ENCODE data around the gene LEKR1.
"Not testable (repeated sequence)": the region's sequence is repeated elsewhere in the genome, so short reads cannot be mapped to it uniquely, and the experiment has no call there.

Gene LEKR1

GRCh38 chr3:156892701-156893100 lies 66.5 kb downstream of the LEKR1 start:
- TF ChIP-seq, protein P1, sequence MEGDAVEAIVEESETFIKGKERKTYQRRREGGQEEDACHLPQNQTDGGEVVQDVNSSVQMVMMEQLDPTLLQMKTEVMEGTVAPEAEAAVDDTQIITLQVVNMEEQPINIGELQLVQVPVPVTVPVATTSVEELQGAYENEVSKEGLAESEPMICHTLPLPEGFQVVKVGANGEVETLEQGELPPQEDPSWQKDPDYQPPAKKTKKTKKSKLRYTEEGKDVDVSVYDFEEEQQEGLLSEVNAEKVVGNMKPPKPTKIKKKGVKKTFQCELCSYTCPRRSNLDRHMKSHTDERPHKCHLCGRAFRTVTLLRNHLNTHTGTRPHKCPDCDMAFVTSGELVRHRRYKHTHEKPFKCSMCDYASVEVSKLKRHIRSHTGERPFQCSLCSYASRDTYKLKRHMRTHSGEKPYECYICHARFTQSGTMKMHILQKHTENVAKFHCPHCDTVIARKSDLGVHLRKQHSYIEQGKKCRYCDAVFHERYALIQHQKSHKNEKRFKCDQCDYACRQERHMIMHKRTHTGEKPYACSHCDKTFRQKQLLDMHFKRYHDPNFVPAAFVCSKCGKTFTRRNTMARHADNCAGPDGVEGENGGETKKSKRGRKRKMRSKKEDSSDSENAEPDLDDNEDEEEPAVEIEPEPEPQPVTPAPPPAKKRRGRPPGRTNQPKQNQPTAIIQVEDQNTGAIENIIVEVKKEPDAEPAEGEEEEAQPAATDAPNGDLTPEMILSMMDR (conservative IDR thresholded peaks at IDR 0.05): no peak
- H3K27ac ChIP-seq: no peak overlapping the region

DNA sequence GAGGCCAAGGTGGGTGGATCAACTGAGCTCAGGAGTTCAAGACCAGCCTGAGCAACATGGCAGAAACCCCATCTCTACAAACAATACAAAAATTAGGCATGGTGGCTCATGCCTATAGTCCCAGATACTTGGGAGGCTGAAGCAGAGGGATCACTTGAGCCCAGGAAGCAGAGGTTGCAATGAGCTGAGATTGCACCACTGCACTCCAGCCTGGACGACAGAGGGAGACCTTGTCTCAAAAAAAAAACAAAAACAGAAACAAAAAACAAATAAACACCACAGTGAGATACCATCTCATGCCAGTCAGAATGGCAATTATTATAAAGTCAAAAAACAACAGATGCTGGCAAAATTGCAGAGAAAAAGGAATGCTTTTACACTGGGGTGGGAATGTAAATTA lies 69.2 kb downstream of the LEKR1 start:
- not testable (repeated sequence) for H3K27ac ChIP-seq

- not testable (repeated sequence) for H3K27ac ChIP-seq
Measured at GRCh38 chr3:156897851-156898250, 71.7 kb downstream of the LEKR1 start.

DNA sequence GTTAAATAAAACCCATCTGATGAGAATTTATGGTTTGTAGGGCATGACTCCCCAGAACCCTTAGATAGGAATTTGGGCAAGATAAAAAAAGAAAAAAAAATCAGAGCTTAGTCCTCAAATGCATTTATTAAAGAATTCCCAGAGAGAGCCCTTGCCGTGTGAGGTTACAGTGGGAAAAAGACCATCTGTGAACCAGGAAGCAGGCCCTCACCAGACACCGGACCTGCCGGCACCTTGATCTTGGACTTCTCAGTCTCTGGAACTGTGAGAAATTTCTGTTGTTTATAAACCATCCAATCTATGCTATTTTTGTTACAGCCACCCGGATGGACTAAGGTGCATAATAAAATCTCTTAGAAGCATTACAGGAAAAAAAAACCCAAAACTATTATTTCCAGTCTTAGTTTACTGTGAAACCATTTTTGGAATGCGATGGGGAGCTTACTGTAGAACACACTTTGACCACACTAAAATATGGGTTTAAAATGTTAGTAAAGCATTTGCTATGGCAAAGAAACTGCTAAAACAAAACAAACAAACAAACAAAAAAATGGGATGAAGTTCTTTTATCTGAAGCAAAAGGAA lies 72.2 kb downstream of the LEKR1 start:
- TF ChIP-seq, protein P1 (conservative IDR thresholded peaks at IDR 0.05): no peak
- no peak overlapping the region for H3K27ac ChIP-seq

GRCh38 chr3:156899951-156900350 lies 73.8 kb downstream of the LEKR1 start:
- TF ChIP-seq, protein P1 (conservative IDR thresholded peaks at IDR 0.05): no peak
- H3K27ac ChIP-seq: no peak overlapping the region

GRCh38 chr3:156902916-156903315 lies 76.8 kb downstream of the LEKR1 start:
- TF ChIP-seq, protein P1 (conservative IDR thresholded peaks at IDR 0.05): no peak
- no peak overlapping the region for H3K27ac ChIP-seq

- H3K27ac ChIP-seq: no peak overlapping the region
- TF ChIP-seq, protein P1 (conservative IDR thresholded peaks at IDR 0.05): no peak
Measured at GRCh38 chr3:156906275-156906674, 80.1 kb downstream of the LEKR1 start.

DNA sequence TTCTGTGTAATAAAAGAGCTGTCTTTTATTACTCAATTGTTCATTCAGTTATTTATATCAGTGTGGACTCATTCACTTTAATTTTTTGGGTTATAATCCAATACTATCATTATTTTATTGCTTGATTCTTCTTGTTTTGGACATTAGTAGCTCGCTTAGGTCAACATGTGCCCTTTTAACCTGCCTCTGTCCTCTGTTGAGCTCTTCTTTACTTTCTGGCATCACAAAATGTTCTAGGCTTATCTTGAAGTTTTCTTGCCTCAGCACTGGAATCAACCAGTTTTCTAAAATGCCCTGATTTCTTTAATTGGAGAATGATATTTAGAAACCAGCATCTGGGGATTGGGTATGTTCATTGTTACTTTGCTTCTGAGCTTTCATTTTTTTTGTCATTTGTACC lies 82.2 kb downstream of the LEKR1 start:
- TF ChIP-seq, protein P1 (conservative IDR thresholded peaks at IDR 0.05): no peak
- no peak overlapping the region for H3K27ac ChIP-seq

GRCh38 chr3:156910022-156910421 lies 83.9 kb downstream of the LEKR1 start:
- H3K27ac ChIP-seq: no peak overlapping the region
- TF ChIP-seq, protein P1 (conservative IDR thresholded peaks at IDR 0.05): no peak

DNA sequence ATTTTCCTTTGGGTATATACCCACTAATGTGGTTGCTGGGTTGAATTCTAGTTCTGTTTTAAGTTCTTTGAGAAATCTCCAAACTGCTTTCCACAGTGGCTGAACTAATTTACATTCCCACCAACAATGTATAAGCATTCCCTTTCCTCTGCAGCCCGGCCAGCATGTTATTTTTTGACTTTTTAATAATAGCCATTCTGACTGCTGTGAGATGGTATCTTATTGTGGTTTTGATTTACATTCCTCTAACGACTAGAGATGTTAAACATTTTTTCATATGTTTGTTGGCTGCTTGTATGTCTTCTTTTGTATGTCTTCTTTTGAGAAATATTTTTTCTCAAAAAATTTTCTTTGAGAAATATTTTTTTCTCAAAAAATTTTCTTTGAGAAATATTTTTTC lies 84.7 kb downstream of the LEKR1 start:
- not testable (repeated sequence) for H3K27ac ChIP-seq

DNA sequence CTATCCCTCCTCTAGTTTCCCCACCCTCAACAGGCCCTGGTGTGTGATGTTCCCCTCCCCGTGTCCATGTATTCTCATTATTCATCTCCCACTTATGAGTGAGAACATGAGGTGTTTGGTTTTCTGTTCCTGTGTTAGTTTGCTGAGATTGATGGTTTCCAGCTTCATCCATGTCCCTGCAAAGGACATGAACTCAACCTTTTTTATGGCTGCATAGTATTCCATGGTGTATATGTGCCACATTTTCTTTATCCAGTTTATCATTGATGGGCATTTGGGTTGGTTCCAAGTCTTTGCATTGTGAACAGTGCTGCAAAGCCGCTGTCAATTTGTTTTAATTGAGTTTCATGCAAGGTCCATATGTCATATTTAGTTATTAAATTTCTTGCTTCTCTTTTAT lies 88.1 kb downstream of the LEKR1 start:
- not testable (repeated sequence) for H3K27ac ChIP-seq

All from VCaP (cell line).